OCI-LY7 (cell line): ENCODE measurements around the gene E2F4.

Source experiments
- EZH2phosphoT487 ChIP-seq: fragments of 200-600 bp; sonication (generic); IDR thresholded peaks from 2 replicates; pipeline ENCODE4 v1.6.1; 2018; ENCODE audit warnings: low read depth, borderline replicate concordance, mild to moderate bottlenecking, mixed run types, antibody characterized with exemption, low read length, moderate library complexity, mixed read lengths
- TF ChIP-seq, protein P1 (sequence below): fragments of 200-600 bp; sonication (generic); conservative IDR thresholded peaks from 2 replicates; pipeline ENCODE4 v1.5.1; 2014; ENCODE audit warnings: mild to moderate bottlenecking, antibody characterized with exemption, low read length, moderate library complexity, mixed read lengths

DNA sequence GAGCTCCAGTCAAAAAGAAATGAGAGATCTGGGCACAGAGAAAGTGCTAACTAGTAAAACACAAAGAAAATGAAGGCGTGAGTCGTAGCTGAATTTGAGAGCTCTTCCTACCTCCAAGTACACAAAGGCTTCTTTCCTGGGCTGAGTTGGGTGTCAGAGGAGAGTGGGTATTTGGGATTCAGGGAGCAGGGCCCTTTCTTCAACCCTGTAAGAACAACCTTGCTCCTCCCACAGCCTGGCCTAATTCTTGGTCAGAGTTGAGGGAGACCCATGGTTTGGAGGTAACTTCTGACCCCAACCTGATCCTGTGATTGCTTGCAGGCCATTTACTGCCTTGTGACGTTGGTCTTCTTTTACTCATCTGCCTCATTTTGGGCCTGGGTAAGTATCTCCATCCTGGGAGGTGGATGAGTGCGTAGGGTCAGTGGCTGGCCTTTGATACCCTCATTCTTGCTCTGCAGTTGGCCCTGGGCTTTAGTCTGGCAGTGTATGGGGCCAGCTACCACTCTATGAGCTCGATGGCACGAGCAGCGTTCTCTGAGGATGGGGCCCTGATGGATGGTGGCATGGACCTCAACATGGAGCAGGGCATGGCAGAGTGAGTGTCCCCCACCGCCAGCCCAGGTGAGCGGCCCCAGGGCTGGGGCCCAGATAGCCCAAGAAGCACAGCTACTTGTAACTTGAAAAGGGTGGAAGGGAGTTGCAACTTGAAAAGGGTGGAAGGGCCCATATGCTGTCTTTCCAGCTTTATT lies 36.3 kb downstream of the E2F4 start:
- TF ChIP-seq, protein P1, sequence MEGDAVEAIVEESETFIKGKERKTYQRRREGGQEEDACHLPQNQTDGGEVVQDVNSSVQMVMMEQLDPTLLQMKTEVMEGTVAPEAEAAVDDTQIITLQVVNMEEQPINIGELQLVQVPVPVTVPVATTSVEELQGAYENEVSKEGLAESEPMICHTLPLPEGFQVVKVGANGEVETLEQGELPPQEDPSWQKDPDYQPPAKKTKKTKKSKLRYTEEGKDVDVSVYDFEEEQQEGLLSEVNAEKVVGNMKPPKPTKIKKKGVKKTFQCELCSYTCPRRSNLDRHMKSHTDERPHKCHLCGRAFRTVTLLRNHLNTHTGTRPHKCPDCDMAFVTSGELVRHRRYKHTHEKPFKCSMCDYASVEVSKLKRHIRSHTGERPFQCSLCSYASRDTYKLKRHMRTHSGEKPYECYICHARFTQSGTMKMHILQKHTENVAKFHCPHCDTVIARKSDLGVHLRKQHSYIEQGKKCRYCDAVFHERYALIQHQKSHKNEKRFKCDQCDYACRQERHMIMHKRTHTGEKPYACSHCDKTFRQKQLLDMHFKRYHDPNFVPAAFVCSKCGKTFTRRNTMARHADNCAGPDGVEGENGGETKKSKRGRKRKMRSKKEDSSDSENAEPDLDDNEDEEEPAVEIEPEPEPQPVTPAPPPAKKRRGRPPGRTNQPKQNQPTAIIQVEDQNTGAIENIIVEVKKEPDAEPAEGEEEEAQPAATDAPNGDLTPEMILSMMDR: no peak
- no peak for TF ChIP-seq EZH2phosphoT487
